K562 (cell line): ENCODE measurements around the gene PADI4. TPM values are rescaled to one million over a fixed set of nuclear protein-coding genes. Genes with fewer than 3 reads are reported as not detected.

Experiments used
- ATF1 ChIP-seq, 2 experiments: fragments of 450-650 bp in 1 of 2; IDR thresholded peaks; 2 replicates each; pipeline ENCODE4 v1.6.1; 2016; ENCODE audit warnings: missing compliant biosample characterization in 1 of 2, missing genetic modification characterization in 1 of 2
- EZH2 ChIP-seq: IDR thresholded peaks from 2 replicates; pipeline ENCODE4 v1.6.1; 2012; ENCODE audit warnings: low read depth, mild to moderate bottlenecking, inconsistent platforms, low read length, borderline replicate concordance
- GABPA ChIP-seq: fragments of 200-800 bp; sonication (Bioruptor generic); conservative IDR thresholded peaks from 2 replicates; pipeline ENCODE4 v1.6.1; 2016; ENCODE audit warnings: low read depth, missing genetic modification characterization, missing compliant biosample characterization
- HNRNPL ChIP-seq: fragments of 200-400 bp; formaldehyde crosslinking; IDR thresholded peaks from 2 replicates; pipeline ENCODE4 v1.6.1; 2017; ENCODE audit warnings: low read depth, mild to moderate bottlenecking, low read length
- JUNB ChIP-seq: fragments of 450-650 bp; formaldehyde crosslinking; conservative IDR thresholded peaks from 2 replicates; pipeline ENCODE4 v1.4.0; 2020; ENCODE audit warnings: mild to moderate bottlenecking
- PPARD ChIP-seq: fragments of 250-450 bp; sonication (Bioruptor Pico); IDR thresholded peaks from 2 replicates; pipeline ENCODE4 v1.8.0; 2022; ENCODE audit warnings: inconsistent platforms, mild to moderate bottlenecking, moderate library complexity
- RFX7 ChIP-seq: fragments of 250-450 bp; sonication (Bioruptor Pico); IDR thresholded peaks from 2 replicates; pipeline ENCODE4 v1.5.1; 2021; ENCODE audit warnings: mild to moderate bottlenecking
- TCF7 ChIP-seq: sonication (generic); IDR thresholded peaks from 2 replicates; pipeline ENCODE4 v1.6.1; 2016; ENCODE audit warnings: antibody characterized with exemption, borderline replicate concordance
- ZNF609 ChIP-seq: sonication (generic); formaldehyde crosslinking; IDR thresholded peaks from 2 replicates; pipeline ENCODE4 v1.8.1; 2023; ENCODE audit warnings: missing genetic modification reagents, mild to moderate bottlenecking, borderline replicate concordance
- polyA plus RNA-seq, 8 experiments: library from polyadenylated mRNA; depleted of rRNA in 4 of 8; stranded (reverse) in 5 of 8; unstranded in 3 of 8; fragments of >200 nt; fragmentation: Nextera tagmentation in 2 of 8; fragmentation: Illumina TruSeq in 1 of 8; extraction: Ambion mirVana in 2 of 8; extraction: Trizol in 1 of 8; gene quantifications; 2 replicates each; pipeline versions ENCODE4 v1.2.1 to v1.2.3, GENCODE V29; 2011 to 2014; ENCODE audit warnings: inconsistent platforms in 1 of 8, missing spikeins in 1 of 8
- total RNA-seq, 7 experiments: library from RNA; depleted of rRNA in 6 of 7; stranded (reverse); fragments of >200 nt in 6 of 7; fragmentation: Illumina TruSeq in 2 of 7; extraction: Trizol in 2 of 7; gene quantifications; 2 replicates each; pipeline versions ENCODE4 v1.2.1 to v1.2.3, GENCODE V29; 2011 to 2021; ENCODE audit warnings: low replicate concordance in 1 of 7

PADI4 gene
- total and polyA plus RNA-seq, 9 of the 15 experiments (the other 6 are each of a cell fraction or from before 2014, with no cell fraction given): 0.22 to 0.33 TPM; not detected in 7

- TF ChIP-seq RFX7 (CRISPR knock-in tag): no peak
- TF ChIP-seq ZNF609 (CRISPR knock-in tag): no peak
- peak; percentile 65 for TF ChIP-seq GABPA (tag)
- TF ChIP-seq EZH2: no peak
- TF ChIP-seq ATF1 (CRISPR knock-in tag; IDR thresholded peaks at IDR 0.05): no peak
- TF ChIP-seq ATF1 (tag; IDR thresholded peaks at IDR 0.05): peak; percentile 85
- TF ChIP-seq JUNB (CRISPR knock-in tag): no peak
- TF ChIP-seq TCF7: no peak
- TF ChIP-seq PPARD (CRISPR knock-in tag): no peak
- no peak for TF ChIP-seq HNRNPL
Measured at GRCh38 chr1:17347769-17348592, 40.0 kb downstream of the PADI4 start (continued).
